Measurements from ENCODE around the gene PRKCA. TPM values are rescaled to one million over a fixed set of nuclear protein-coding genes. Genes with fewer than 3 reads are reported as not detected.

The PRKCA gene
- total RNA-seq, 1 donor from 2014 or later, result 80.1 TPM

- no peaks in the 10 kb centered on the region for H3K27me3 Mint-ChIP-seq (ENCODE audit: unreplicated experiment)
- peaks cover 4% of the 10 kb centered on the region for H3K36me3 Mint-ChIP-seq (ENCODE audit: unreplicated experiment)
- H3K27ac Mint-ChIP-seq (ENCODE audit: unreplicated experiment), result peak overlapping the region; percentile 12
- no peaks in the 10 kb centered on the region for H3K9me3 Mint-ChIP-seq (ENCODE audit: unreplicated experiment)
- H3K4me3 Mint-ChIP-seq (ENCODE audit: unreplicated experiment), result no peak overlapping the region
- H3K4me1 Mint-ChIP-seq (ENCODE audit: unreplicated experiment), result peaks cover 11% of the 10 kb centered on the region
- no peak for DNase-seq (ENCODE audit: extremely low spot score, unreplicated experiment)
- no peak for TF ChIP-seq CTCF (IDR thresholded peaks at IDR 0.05)
Observed at GRCh38 chr17:66670206-66670605, 367.8 kb downstream of the PRKCA start.

- DNase-seq (ENCODE audit: extremely low spot score, unreplicated experiment), result no peak
- TF ChIP-seq CTCF (IDR thresholded peaks at IDR 0.05), result no peak
- Mint-ChIP-seq H3K36me3 (ENCODE audit: unreplicated experiment) (peaks cover 4% of the 10 kb centered on the region), H3K9me3 (ENCODE audit: unreplicated experiment) (no peaks in the 10 kb centered on the region), H3K4me3 (ENCODE audit: unreplicated experiment) (no peak overlapping the region), H3K27me3 (ENCODE audit: unreplicated experiment) (no peaks in the 10 kb centered on the region), H3K4me1 (ENCODE audit: unreplicated experiment) (peaks cover 13% of the 10 kb centered on the region), H3K27ac (ENCODE audit: unreplicated experiment) (no peak overlapping the region)
Observed at GRCh38 chr17:66671156-66671555, 368.7 kb downstream of the PRKCA start.

- Mint-ChIP-seq H3K36me3 (ENCODE audit: unreplicated experiment) (peaks cover 3% of the 10 kb centered on the region), H3K27ac (ENCODE audit: unreplicated experiment) (peak overlapping the region; percentile 42)
Observed at GRCh38 chr17:66673668-66674276, 371.4 kb downstream of the PRKCA start.

GRCh38 chr17:66675273-66675990, 373.0 kb downstream of the PRKCA start:
- no peak for TF ChIP-seq CTCF (IDR thresholded peaks at IDR 0.05)
- Mint-ChIP-seq H3K36me3 (ENCODE audit: unreplicated experiment) (peaks cover 5% of the 10 kb centered on the region), H3K4me3 (ENCODE audit: unreplicated experiment) (no peak overlapping the region), H3K27ac (ENCODE audit: unreplicated experiment) (peak overlapping the region; percentile 10), H3K4me1 (ENCODE audit: unreplicated experiment) (peaks cover 14% of the 10 kb centered on the region), H3K27me3 (ENCODE audit: unreplicated experiment) (no peaks in the 10 kb centered on the region), H3K9me3 (ENCODE audit: unreplicated experiment) (peaks cover 5% of the 10 kb centered on the region)
- DNase-seq (ENCODE audit: extremely low spot score, unreplicated experiment), result no peak

More at GRCh38 chr17:66673668-66674276, 371.4 kb downstream of the PRKCA start:
- no peak for DNase-seq (ENCODE audit: extremely low spot score, unreplicated experiment)
- peak; percentile 75 for TF ChIP-seq CTCF (IDR thresholded peaks at IDR 0.05)
- Mint-ChIP-seq H3K9me3 (ENCODE audit: unreplicated experiment) (peaks cover 5% of the 10 kb centered on the region), H3K4me3 (ENCODE audit: unreplicated experiment) (no peak overlapping the region), H3K27me3 (ENCODE audit: unreplicated experiment) (no peaks in the 10 kb centered on the region), H3K4me1 (ENCODE audit: unreplicated experiment) (peaks cover 14% of the 10 kb centered on the region)

- H3K27me3 Mint-ChIP-seq (ENCODE audit: unreplicated experiment), result no peaks in the 10 kb centered on the region
- no peak for TF ChIP-seq CTCF (IDR thresholded peaks at IDR 0.05)
- H3K9me3 Mint-ChIP-seq (ENCODE audit: unreplicated experiment), result peaks cover 5% of the 10 kb centered on the region
- no peak overlapping the region for H3K4me3 Mint-ChIP-seq (ENCODE audit: unreplicated experiment)
- DNase-seq (ENCODE audit: extremely low spot score, unreplicated experiment), result no peak
- H3K36me3 Mint-ChIP-seq (ENCODE audit: unreplicated experiment), result peaks cover 5% of the 10 kb centered on the region
- peaks cover 14% of the 10 kb centered on the region for H3K4me1 Mint-ChIP-seq (ENCODE audit: unreplicated experiment)
- peak overlapping the region; percentile 10 for H3K27ac Mint-ChIP-seq (ENCODE audit: unreplicated experiment)
Observed at GRCh38 chr17:66675991-66676371, 373.6 kb downstream of the PRKCA start.

All from osteocyte (in vitro differentiated cells).